Endometrium (tissue), 2 donors: Measurements from ENCODE around the gene PRRT2.
"Not testable (repeated sequence)": the region's sequence is repeated elsewhere in the genome, so short reads cannot be mapped to it uniquely, and the experiment has no call there.

ENCODE experiments used
- FAIRE-seq: peaks from 2 replicates; lab custom pipeline; 2012; peaks lifted over from hg19 to GRCh38; lab: Jason Lieb, UNC
- donor health status: control.
- donor health status: control.

PRRT2 gene

DNA sequence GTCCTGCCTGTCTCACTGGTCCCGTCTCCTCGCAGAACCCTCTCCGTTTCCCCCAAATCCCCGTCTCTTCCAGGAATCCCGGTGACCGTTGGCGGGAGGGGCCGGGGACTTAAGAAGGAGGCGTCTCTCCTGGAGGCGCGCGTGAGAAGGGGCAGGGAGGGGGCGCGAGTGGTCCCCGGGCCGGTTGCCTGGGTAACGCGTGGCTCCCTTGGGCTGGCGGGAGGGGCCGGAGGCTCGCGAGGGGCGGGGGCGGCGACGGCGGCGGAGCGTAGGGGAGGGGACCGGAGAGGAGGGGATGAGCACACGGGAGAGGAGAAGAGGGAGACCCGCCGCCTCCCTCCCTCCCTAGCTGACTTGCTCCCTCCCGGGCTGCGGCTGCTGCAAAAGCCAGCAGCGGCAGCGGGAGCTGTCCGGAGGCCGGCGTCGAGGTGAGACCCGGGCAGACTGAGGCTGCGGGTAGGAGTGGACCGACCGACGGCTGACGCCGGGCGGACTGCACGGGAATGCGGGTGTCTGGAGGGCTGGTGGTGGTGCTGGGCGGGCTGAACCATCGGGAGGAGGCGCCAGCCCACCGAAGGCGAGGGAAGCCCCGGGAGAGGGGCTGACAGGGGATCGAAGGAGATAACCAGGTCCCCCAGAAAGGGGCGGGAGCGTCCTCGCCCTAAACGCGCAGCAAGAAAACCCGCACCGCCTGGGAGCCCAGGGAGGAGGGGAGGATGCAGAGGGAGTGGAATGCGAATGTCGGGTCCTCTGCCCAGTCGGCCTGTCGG, at the start of gene PRRT2:
PRRT2 (plus strand) TSS at position 298 of the 770 bp plus-strand sequence. CDS start 862 bp downstream, outside the sequence.
- FAIRE-seq: no peak

DNA sequence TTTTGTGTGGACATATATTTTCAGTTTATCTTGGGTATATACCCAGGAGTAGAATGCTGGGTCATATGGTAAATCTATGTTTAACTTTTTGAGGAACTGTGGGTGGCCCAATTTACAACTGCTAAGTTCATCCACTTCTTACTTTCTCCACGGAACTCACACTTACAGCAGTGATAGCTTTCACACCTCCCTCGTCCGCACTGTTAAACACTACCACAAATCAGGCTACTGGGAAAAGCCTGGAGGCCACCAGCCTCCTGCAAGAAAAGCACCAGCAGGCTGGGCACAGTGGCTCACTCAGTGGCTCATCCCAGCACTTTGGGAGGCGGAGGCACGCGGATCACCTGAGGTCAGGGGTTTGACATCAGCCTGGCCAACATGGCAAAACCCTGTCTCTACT, 48.7 kb upstream of the PRRT2 start:
- no peak for FAIRE-seq

DNA sequence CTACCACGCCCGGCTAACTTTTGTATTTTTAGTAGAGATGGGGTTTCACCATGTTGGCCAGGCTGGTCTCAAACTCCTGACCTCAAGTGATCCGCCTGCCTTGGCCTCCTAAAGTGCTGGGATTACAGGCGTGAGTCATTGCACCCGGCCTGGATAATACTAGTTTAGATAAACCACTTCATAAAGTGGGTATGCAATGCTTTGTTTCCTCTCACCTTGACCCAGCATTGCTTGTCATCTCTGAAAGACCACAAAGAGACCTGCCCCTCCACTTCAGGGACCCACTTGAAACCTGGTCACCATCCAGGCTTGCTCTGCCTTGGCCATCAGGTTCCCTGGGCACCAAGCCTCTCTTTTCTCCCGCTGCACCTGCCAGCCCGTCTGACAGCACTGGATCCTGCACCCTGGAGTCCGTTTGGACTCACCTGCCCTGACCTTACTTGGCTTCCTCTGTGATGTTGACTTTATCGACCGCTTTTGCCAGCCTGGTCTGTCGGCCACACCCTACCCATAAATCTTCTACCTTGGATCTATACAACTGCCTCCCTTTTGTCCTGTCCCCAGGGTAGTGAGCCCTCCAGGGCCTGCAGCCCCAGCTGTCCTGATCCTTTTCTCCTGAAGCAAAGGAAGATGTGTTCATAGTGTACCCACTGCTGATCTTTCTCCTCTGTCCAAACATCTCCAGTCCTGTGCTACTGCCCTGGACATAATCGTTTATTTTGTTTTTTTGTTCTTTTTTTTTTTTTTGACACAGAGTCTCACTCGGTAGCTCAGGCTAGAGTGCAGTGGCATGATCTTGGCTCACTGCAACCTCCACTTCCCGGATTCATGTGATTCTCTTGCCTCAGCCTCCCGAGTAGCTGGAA, 46.6 kb upstream of the PRRT2 start:
- no peak for FAIRE-seq

DNA sequence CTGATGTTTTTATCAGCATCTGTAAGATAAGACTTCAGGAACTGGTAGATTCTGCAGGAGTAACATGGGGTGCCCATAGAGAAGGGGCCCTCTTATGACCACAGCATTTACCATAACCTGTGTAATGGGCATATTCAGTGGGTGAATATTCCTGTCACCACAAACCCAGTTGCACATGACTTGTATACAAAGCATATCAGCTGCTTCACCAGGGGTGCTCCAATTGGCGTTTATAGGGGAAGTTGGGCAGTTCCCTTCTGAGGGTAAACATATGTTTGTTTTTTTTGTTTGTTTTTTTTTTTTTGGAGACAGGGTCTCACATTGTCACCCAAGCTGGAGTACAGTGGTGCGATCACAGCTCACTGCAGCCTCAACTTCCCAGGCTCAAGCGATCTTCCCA, 45.4 kb upstream of the PRRT2 start:
- no peak for FAIRE-seq

DNA sequence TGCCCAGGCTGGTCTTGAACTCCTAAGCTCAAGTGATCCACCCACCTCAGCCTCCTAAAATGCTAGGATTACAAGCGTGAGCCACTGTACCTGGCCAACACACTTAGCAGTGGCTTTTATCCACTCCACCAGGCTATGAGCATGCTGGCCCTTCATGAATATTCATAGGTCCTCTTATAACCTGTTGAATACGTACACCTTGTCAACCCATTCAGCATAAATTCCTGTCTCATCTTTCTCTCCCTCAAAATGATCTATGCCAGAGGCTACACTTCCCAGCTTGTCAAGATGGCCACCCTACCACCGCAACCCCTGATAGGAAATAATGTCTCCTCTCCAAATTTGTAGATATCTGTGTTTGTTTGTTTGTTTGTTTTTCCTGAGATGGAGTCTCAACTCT, 44.9 kb upstream of the PRRT2 start:
- FAIRE-seq: no peak

DNA sequence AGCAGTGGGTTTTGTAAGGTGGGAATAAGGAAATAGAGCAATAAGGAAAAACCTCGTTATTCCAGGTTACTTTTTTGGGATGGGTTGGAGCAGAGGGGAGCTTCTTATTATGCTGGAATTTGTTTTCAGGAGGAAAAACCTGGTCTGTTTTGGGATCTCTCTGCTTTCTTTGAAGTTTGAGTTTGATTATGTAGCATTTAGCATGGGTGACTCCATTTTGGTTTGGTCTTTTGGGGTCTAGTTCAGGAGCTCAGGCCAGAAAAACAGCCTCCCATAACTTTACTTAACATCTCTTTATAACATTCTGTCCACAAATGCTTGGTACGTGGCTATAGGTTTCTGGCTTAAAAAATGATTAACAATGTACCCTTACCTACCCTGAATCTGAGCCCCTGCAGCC, 42.5 kb upstream of the PRRT2 start:
- FAIRE-seq: no peak

DNA sequence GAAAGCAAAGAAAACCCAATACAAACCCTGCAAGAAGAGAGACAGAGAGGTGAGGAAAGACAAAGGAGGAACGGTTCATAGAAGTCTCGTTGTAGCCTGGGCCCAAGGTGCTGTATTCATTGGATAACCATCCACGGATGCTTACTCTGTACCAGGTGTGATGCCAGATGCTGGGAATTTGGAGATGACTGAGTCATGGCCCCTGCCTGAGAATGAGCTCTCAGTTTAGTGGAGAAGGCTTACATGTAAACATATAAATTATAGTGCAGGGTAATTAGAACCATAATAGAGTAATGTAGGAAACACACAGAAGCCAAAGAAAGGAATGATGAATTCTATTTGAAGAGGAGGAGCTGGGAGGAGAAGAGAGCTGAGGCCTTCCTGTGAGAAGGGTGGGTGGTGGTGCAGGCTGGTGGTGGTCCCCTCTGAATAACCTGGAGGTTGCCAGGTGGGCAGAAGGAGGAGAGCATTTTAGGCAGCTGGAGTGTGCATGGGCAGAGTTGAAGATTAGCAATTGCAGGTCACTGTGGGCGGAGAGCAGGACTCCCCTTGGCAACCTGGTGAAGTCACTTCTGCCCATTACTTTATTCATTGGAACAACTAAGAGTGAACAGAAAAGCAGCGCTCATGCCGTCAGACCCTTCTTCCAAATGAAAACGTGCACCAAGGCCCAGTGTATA, 41.6 kb upstream of the PRRT2 start:
- FAIRE-seq: no peak

DNA sequence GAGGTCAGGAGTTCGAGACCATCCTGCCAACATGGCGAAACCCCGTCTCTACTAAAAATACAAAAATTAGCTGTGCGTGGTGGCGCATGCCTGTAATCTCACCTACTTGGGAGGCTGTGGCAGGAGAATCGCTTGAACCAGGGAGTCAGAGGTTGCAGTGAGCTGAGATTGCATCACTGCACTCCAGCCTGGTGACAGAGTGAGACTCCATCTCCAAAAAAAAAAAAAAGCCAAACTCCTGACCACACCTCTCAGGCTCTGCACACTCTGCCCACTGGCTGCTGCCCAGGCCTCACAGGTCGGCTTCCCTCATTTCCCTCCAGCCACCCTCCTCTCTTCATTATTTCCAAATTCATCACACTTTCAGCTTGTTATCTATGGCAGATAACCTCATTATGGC, 39.7 kb upstream of the PRRT2 start:
- not testable (repeated sequence) for FAIRE-seq

DNA sequence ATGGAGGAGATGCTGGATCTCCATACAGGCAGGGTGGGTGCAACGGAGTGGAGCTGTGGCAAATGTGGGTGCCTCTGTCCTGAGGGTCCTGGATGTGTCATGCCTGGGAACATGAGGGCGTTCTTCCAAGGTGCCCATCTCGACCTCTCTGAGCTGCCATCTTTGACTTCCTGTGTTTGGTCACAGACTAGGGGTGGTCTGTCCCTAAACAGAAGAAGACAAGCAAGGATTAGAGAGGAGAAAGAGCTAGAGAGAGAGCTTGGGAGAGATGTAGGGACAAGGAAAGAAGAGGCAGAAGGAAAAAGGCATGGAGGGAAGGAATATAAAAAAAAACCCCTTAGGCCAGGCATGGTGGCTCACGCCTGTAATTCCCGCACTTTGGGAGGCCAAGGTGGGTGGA, 37.3 kb upstream of the PRRT2 start:
- FAIRE-seq: no peak

DNA sequence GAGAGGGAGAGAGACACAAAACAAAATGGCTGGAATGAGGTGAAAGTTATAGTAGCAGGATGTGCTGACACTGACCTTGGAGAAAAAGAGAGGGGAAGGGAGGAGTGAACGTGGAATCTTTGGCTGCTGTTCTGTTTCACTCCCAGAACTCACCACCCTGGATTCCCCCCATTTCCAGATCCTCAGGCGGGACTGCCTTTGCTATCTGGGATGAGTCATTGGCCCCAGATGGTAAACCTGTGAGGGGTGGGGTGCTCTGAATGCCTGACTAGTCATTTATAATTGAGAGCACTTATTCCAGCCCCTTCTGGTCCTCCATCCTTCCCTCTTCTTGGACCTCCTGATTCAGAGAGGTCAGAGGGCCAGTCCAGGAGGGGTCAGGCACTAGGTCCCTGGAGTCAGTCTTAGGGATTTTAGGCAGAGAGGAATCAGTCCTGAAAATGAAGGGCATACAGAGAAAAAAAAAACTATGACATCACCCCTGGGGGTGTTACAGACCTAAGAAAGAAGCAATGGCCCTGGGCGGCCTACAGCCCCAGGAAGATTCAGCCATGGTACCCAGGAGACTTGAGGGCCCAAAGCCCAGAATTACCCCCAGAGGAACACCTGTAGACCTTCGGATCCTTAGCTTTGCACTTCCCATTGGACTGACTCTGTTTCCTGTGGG, 36.1 kb upstream of the PRRT2 start:
- FAIRE-seq: no peak

DNA sequence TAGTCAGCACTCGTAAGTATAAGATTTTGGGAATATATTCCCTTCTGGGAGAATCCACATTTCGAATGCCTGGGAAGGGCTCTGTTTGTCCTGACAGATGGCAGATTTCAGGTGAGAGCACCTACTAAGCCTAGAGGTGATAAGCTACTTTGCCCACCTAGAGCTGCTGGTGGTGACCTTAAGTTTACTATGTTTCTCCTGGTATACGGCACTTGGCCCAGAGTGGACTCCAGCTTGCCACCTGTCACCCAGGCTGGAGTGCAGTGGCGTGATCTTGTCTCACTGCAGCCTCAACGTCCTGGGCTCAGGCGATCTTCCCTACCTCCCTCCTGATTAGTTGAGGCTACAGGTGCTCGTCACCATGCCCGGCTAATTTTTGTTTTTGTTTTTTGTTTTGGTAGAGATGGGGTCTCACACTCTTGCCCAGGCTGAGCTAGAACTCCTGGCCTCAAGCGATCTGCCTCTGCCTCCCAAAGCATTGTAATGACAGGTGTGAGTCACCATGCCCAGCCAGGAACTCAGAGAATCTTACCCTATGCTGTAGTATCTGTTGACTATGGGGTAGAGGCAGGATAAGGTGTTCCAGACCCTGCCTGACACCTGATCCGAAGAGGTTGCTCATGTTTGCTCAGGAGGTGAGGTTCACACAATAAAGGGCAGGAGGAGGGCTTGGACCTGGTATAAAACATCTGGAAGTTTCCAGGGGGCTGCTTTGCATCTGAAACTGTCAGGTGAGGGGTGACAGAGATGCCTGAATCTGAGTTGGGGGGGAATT, 34.2 kb upstream of the PRRT2 start, which contains the start of gene ZG16:
ZG16 (plus strand) TSS at position 681 of the 775 bp plus-strand sequence. CDS start 1,011 bp downstream, outside the sequence.
- FAIRE-seq: no peak

DNA sequence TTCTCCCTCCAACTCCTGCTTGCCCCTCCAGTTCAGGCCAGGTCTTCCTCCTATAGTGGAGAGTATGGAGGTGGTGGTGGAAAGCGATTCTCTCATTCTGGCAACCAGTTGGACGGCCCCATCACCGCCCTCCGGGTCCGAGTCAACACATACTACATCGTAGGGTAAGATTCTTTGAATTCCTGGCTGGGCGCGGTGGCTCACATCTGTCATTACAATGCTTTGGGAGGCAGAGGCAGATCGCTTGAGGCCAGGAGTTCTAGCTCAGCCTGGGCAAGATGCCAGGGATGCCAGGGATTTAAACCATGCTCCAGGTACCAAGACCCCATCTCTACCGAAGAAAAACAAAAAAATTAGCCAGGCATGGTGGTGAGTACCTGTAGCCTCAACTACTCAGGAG, 32.5 kb upstream of the PRRT2 start:
- FAIRE-seq: no peak

DNA sequence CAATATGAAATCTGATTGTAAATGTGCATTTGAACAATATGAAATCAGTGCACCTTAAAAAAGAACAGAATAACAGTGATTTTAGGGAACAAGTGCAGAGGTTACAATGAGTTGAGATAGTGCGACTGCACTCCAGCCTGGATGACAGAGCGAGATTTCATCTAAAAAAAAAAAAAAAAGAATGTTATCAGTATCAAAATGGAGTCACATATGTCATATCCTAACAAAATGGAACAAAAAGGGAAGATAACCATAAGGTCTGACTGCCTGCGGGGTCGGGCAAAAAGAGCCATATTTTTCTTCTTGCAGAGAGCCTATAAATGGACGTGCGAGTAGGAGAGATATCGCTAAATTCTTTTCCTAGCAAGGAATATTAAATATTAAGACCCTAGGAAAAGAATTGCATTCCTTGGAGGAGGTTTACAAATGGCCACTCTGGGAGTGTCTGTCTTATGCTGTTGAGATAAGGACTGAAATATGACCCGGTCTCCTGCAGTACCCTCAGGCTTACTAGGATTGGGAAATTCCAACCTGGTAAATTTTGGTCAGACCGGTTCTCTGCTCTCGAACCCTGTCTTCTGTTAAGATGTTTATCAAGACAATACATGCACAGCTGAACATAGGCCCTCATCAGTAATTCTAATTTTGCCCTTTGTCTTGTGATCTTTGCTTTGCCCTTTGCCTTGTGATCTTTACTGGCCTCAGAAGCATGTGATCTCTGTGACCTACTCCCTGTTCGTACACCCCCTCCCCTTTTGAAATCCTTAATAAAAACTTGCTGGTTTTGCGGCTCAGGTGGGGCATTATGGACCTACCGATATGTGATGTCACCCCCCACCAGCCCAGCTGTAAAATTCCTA, 28.7 kb upstream of the PRRT2 start:
- not testable (repeated sequence) for FAIRE-seq

DNA sequence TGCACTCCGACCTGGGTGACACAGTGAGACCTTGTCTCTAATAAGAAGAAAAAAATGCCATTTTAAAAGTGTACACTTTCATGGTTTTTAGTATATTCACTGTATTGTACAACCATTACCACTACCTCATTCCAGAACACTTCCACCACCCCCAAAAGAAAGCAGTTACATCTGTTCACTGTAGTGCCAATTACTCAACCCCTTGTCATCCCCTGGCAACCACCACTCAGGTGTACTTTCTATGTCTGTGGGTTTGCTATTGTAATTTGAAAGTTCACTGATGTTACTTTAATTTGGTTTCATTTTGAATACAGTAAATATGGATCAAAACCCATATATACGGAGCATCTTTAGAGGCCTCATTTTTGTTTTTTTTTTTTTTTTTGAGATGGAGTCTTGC, 27.8 kb upstream of the PRRT2 start:
- no peak for FAIRE-seq

DNA sequence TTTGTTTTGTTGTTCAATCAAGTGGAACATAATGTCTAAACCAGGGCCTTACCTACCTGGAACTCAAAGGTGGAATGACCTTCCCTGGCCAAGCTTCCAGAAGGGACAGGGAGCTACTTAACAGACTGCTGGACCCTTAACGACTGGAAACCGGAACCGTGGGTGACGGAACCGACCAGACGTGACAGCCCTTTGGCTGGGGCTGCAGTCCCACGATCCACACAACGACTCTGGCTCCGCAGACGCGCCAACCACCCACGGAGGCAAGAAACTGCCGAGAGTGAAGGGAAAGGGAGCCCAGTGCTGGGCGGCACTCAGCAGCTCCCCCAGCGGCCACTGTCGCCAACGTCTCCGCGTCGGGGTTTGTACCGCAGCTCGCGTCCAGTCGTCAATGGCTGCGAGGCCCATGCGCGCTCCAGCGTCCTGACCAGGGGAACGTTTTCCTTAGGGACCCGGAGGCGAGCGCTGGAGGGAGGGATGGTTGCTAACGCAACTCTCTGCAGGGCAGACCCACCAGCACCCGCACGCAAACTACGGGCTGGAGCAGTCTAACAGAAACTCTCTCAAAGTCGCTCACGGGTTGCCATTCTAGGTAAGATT, 27.0 kb upstream of the PRRT2 start:
- FAIRE-seq: no peak

DNA sequence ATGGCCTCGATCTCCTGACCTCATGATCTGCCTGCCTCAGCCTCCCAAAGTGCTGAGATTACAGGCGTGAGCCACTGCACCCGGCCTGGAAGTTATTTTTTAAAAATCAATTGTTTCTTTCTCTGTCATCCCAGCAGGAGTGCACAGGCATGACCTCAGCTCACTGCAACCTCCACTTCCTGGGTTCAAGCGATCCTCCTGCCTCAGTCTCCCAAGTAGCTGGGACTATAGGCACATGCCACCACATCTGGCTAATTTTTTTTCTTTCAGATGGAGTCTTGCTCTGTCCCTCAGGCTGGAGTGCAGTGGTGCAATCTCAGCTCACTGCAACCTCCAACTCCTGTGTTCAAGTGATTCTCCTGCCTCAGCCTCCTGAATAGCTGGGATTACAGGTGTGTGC, 24.8 kb upstream of the PRRT2 start:
- not testable (repeated sequence) for FAIRE-seq

DNA sequence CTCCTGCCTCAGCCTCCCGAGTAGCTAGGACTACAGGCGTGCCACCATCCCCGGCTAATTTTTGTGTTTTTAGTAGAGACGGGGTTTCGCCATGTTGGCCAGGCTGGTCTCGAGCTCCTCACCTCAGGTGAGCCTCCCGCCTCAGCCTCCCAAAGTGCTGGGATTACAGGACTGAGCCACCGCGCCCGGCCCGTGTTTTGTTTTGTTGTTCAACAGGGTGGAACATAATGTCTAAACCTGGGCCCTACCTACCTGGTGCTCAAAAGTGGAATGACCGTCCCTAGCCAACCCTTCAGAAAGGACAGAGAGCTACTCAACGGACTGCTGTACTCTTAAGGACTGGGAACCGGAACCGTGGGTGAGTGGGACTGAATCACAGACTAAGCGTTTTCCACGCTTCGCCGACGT, 22.2 kb upstream of the PRRT2 start:
- FAIRE-seq: no peak

DNA sequence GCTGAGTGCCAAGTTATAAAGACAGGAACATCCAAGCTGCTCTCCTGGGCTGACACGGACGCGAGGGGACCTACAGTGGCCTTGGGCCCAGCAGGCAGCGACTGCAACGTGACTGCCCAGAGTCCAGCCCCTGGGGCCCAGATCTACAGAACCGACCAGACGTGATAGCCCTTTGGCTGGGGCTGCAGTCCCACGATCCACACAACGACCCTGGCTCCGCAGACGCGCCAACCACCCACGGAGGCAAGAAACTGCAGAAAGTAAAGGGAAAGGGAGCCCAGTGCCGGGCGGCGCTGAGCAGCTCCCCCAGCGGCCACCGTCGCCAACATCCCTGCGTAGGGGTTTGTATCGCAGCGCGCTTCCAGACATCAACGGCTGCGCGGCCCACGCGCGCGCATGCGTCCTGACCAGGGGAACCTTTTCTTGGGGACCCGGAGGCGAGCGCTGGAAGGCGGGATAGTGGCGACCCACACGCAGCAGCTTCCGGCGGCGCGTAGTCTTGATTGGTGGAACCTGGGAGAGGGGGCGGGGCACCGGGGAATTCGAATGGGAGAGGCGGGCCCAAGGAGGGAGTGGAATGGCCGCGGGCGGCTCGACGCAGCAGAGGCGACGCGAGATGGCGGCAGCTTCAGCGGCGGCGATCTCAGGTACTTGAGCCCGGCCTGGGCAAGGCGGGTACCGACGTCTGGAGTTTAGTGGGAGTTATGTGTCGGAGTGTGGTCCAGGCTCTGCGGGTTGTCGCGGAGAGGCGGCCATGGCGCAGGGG, 21.6 kb upstream of the PRRT2 start, which contains the start of gene KIF22:
KIF22 (plus strand) TSS at position 569 of the 766 bp plus-strand sequence; CDS start at position 578, 9 bp downstream.
- FAIRE-seq: peak; percentile 71
